GM19438 (cell line): Measurements from ENCODE around the gene UNC5A.

ENCODE experiments used
- ATAC-seq: cut with Tn5 transposase; IDR thresholded peaks from one replicate; pipeline ENCODE4 v1.9.1; 2021; ENCODE audit warnings: low read depth; ENCODE audit not compliant: unreplicated experiment

The UNC5A gene

DNA sequence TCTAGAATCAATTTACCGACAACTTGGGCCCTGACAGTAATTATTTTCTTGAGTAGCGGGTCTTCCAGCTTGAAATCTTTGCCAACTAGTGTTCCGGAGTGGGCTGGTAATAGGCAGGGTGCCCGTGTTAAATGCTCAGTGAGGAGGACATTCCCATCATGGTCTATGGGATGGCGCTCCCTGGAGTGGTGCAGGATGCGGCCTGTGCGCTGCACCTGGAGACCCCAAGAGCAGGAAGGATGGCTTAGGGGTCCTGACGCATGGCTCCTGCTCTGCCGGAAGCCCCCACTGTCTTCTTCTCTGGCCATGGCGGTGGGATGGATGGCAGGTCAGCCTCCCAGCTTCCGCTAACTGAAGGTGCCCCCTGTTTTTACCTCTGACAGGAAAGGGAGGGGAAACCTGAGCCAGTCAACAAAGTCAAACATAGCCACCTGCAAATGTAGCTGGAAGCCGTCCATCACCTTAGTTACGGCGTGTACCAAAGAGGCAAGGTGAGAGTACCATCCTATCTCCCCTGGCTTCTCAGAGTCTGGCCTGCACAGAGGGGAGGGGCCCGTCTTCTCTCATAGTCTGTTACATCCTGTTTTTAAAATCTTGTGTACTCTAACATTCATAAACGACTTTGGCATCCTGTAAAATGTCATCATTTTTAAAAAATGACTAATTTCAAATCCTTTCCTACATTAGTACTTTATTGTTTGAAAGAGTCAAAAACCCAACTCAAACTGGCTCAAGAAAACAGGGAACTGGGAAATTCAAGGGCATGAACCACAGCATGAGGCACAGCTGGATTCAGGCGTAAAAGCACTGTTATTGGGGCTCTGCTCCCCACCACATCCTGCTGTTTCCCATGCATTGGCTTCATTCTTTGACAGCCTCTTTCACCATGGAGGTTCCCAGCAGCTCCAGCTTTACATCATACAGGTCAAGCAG, 28.5 kb upstream of the UNC5A start:
- no peak for ATAC-seq

GRCh38 chr5:176784218-176785165, 25.9 kb upstream of the UNC5A start:
- no peak for ATAC-seq

DNA sequence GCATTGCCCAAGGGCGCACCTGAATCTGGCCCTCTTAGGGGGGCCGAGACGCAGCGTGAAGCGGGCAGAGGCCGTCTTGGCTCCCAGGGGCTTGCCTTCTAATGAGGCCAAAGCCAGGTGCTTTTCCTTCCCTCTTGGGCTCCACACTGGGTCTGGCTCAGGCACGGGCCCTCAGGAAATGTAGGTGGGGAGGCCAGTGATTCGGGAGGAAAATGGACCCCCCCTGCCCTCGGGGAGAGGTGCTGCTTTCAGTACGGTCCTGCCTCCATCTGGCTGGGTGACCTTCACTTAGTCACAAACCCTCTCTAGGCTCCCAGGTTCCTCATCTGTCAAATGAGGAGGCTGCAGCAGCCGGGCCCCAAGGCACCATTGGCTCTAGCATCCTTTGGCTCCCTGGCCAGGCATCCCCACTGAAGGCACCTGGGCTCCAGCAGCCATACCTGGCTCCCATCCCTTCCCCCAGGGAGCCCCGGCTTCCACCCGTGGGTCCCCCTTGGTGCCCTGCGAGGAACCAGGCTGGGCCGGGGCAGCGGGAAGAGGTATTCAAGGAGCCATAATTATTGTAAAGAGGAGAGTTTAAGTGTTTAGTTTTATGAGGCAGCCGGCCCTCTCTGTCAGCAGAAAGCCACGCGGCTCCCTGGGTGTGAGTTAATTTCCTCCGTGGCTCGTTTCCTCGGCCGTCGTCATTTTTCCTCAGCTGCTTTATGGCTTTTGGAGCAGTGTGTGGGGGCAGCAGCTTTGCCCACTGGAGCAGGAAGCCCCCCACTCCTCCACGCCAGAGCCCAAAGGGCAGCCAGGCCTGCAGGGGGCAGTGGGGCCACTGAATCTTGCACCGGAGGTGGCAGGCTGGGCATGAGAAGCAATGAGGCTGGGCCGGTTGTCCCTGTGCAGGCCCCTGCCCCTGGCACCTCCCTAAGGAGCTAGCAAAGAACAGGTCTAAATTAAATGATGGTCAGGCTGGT, 24.9 kb upstream of the UNC5A start:
- no peak for ATAC-seq

GRCh38 chr5:176787676-176788075, 22.7 kb upstream of the UNC5A start:
- ATAC-seq: no peak

- ATAC-seq: no peak
Observed at GRCh38 chr5:176788091-176788490, 22.3 kb upstream of the UNC5A start.

DNA sequence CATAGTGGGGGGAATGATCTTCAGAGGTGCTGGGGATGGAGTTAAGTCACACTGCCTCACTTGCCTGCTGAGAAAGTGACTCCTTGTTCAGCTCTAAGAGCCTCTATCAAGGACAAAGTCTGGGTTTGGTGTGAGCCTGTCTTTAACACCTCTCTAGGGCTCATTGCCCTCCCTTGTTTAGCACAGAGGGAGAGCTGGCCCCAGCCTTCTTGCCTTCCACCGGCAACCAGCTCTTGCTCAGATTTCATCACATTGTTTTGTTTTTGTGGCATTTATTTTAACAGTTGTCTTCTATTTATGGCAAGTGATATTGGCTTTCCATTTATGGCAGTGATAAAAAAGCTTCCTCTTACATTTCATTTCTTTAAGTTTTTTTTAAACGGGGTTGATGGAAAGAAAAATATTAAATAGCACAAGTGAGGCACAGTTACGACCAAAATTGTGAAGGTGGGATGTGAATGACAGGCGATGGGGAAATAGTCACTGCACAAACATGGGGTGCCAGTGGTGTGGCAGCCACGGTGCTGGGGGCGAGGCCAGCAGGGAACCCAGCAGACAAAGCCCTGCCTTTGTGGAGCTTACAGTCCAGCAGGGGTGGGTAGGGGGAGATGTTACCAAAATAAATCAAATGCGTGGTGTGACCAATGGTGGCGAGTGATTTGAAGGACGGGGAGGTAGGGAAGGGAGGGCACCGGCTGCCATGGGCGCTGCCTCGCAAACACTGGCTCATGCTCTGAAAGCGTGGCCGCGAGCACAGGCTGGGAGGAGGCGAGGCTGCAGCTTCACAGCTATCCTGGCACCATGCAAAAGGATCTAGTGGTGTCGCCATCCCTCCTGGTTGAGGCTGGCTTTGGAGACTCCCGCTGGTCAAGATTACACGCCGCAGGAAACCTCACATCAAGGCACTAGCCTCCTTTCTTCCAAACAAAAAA, 21.2 kb upstream of the UNC5A start:
- no peak for ATAC-seq

GRCh38 chr5:176789873-176790615, 20.3 kb upstream of the UNC5A start:
- no peak for ATAC-seq

DNA sequence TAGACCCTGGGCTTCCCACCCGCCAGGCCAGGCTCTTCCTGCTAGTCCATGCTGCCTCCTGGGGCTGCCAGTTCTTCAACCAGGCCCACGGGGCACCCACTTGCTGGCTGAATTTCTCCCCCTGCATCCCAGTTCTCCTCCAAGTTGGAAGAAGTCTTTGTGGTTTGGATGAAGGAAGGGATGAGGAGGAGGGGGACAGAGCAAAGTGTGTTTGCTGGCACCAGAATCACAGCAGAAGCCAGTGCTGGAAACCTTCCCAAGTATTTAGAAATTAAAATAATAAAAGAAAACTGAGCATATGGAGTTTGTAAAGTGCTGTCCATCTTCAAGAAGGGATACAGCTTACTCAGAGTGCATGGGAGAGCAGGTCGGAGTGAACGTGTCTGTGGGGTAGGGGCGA, 19.4 kb upstream of the UNC5A start:
- no peak for ATAC-seq

- ATAC-seq: no peak
Observed at GRCh38 chr5:176792655-176793342, 17.6 kb upstream of the UNC5A start.

GRCh38 chr5:176793343-176793699, 17.0 kb upstream of the UNC5A start:
- no peak for ATAC-seq

DNA sequence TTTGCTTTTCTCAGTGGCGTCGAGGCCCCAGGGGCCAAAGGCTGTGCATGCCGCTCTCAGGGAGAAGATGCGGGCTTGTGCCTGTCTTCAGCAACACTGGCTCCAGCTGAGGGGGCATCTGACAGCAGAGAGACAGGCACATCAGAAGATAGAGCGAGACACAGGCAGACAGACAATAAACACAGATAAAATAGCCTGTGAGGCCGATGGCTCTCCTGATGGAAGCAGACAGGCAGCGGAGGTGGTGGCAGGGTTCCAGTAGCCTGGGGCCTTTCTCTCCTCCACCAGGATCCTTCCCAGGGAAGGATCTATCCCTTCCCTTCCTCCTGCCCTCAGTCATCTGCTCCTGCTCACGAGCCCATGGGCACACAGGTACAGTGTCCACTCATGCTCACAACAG, 16.6 kb upstream of the UNC5A start:
- no peak for ATAC-seq

DNA sequence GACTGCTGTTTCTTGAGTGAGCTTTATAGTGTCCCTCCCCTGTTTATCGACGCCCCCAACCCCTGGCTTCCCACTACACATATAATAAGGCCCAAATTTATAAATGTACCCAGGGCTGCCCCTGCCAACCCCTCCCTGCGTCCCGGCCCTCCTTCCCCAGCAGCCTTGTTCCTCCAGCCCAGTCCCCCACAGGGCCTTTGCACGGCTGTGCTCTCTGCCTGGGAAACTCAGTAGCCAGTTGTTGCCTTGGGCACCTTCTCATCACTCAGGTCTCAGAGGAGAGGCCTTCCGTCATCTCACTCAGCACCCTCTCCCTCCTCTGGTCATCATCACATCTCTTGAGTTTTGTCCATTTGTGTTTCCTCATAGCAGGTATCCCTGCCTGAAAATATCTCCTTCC, 15.8 kb upstream of the UNC5A start:
- no peak for ATAC-seq

GRCh38 chr5:176796411-176796810, 13.9 kb upstream of the UNC5A start:
- ATAC-seq: no peak

- ATAC-seq: no peak
Observed at GRCh38 chr5:176796970-176797369, 13.4 kb upstream of the UNC5A start.

- no peak for ATAC-seq
Observed at GRCh38 chr5:176797456-176798050, 12.8 kb upstream of the UNC5A start.

DNA sequence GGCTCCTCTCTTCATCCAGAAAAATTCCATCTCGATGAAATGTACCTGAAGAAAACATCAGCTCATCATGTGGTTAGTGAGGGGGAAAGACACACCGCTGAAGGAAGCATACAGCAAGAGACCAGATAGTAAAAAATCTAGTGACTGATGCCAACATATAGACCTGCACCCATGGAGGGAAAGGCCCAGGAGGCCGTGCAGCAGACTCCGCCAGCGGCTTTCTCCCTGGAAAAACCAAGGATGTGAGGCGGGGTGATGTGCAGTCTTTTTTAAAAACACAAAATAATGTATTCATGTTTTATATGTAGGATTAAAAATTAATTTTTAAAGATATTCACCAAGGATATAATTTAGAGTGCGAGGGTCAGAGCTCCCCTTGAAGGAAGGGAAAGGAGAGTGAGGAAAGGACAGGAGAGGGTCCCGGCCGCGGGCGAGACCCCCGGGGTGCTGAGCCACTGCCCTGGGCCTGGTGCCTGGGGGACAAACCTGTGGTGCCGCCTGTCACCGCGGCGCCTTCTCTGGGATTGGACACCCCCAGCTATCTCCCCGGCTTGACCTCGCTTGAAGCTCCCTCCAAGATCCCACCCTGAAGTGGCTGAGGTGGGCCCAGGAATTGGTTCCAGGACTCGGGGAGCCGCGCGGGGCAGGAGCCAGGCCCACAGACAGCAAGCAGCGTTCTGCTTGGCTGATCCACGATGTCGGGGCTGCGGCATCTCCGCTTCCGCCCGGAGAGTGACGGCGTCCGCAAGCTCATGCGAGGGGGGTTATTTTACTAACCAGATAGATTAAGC, 12.1 kb upstream of the UNC5A start:
- ATAC-seq: no peak

DNA sequence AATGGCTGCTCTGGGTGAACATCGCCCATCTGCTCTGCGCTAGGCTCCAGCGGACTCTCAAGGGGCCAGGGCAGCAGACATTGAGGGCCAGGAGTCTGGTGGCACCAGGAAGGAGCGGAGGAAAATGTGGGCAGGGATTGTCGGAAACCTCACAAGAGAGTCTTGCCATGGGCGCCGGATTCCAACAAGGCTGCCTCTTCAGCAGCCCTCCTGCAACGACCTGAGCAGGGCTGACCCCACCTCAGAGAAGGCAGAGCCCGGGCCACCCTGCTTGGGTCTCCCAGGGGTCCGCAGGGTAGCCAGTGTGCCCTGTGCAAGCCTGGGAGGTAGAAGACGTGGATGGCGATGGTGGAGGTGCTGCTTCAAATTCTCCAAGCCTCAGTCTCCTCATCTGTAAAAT, 11.4 kb upstream of the UNC5A start:
- no peak for ATAC-seq
